GM21786 (cell line): ENCODE measurements around the gene ADGRL3.

ENCODE experiments used
- ATAC-seq: cut with Tn5 transposase; IDR thresholded peaks from one replicate; pipeline ENCODE4 v1.9.1; 2021; ENCODE audit not compliant: unreplicated experiment

Gene ADGRL3

GRCh38 chr4:61275241-61275640 lies 75.1 kb downstream of the ADGRL3 start:
- no peak for ATAC-seq

GRCh38 chr4:61276029-61276428 lies 75.9 kb downstream of the ADGRL3 start:
- no peak for ATAC-seq

- ATAC-seq = no peak
Observed at GRCh38 chr4:61277785-61278760, 77.9 kb downstream of the ADGRL3 start.

GRCh38 chr4:61292322-61292721 lies 92.2 kb downstream of the ADGRL3 start:
- no peak for ATAC-seq

- ATAC-seq = no peak
Observed at GRCh38 chr4:61293707-61294400, 93.7 kb downstream of the ADGRL3 start.

- no peak for ATAC-seq
Observed at GRCh38 chr4:61294936-61295335, 94.8 kb downstream of the ADGRL3 start.

- no peak for ATAC-seq
Observed at GRCh38 chr4:61296144-61296543, 96.0 kb downstream of the ADGRL3 start.

- ATAC-seq = no peak
Observed at GRCh38 chr4:61298178-61298740, 98.1 kb downstream of the ADGRL3 start.

GRCh38 chr4:61299316-61299715 lies 99.2 kb downstream of the ADGRL3 start:
- no peak for ATAC-seq

- no peak for ATAC-seq
Observed at GRCh38 chr4:61300266-61300844, 100.2 kb downstream of the ADGRL3 start.

- no peak for ATAC-seq
Observed at GRCh38 chr4:61301271-61301670, 101.1 kb downstream of the ADGRL3 start.

- no peak for ATAC-seq
Observed at GRCh38 chr4:61308033-61308432, 107.9 kb downstream of the ADGRL3 start.

- no peak for ATAC-seq
Observed at GRCh38 chr4:61309616-61310015, 109.5 kb downstream of the ADGRL3 start.

- ATAC-seq = no peak
Observed at GRCh38 chr4:61312526-61312925, 112.4 kb downstream of the ADGRL3 start.

GRCh38 chr4:61318431-61318830 lies 118.3 kb downstream of the ADGRL3 start:
- no peak for ATAC-seq

- ATAC-seq = no peak
Observed at GRCh38 chr4:61319156-61319555, 119.0 kb downstream of the ADGRL3 start.

- no peak for ATAC-seq
Observed at GRCh38 chr4:61320154-61320553, 120.0 kb downstream of the ADGRL3 start.

- no peak for ATAC-seq
Observed at GRCh38 chr4:61320631-61321030, 120.5 kb downstream of the ADGRL3 start.

GRCh38 chr4:61332693-61333092 lies 132.6 kb downstream of the ADGRL3 start:
- no peak for ATAC-seq

GRCh38 chr4:61333490-61333889 lies 133.4 kb downstream of the ADGRL3 start:
- no peak for ATAC-seq

GRCh38 chr4:61335241-61335763 lies 135.2 kb downstream of the ADGRL3 start:
- no peak for ATAC-seq
